Measurements from ENCODE around the gene PLK3. TPM values are rescaled to one million over a fixed set of nuclear protein-coding genes. Genes with fewer than 3 reads are reported as not detected.
"Not testable (repeated sequence)": the region's sequence is repeated elsewhere in the genome, so short reads cannot be mapped to it uniquely, and the experiment has no call there.

Gene PLK3
- total RNA-seq, 1 experiment from 2014 or later = 12.7 TPM

GRCh38 chr1:44808938-44809917 lies 9.1 kb downstream of the PLK3 start:
- intact Hi-C loops (cut with micrococcal nuclease; ENCODE audit: unreplicated experiment) = loop anchor here (10.0 kb wide), 3 partner anchors 74 to 776 kb away; partner anchors contain the start of genes KIF2C, NASP, RNU5D-1 and SLC6A9
- Histone ChIP-seq H3K36me3 (ENCODE audit: low read depth) (peaks cover 10% of the 10 kb centered on the region; the same call in 1 of the 2 replicates), H3K4me1 (replicated peaks; ENCODE audit: insufficient read depth) (peaks cover 77% of the 10 kb centered on the region), H3K9me2 (ENCODE audit: insufficient read depth) (no peaks in the 10 kb centered on the region), H2AFZ (no peak overlapping the region), H3K4me2 (peak overlapping the region; percentile 70), H3K79me2 (ENCODE audit: low read depth) (peaks cover 16% of the 10 kb centered on the region; the same call in 1 of the 2 replicates), H3K4me3 (no peak overlapping the region), H3K9me3 (ENCODE audit: insufficient read depth, low read depth) (no peaks in the 10 kb centered on the region), H3K27me3 (ENCODE audit: insufficient read depth, low read depth) (no peaks in the 10 kb centered on the region), H3F3A (ENCODE audit: insufficient read depth, low read depth) (peaks cover 66% of the 10 kb centered on the region), H3K27ac (peak overlapping the region; percentile 98), H4K20me1 (ENCODE audit: insufficient read depth) (no peaks in the 10 kb centered on the region)
- BruUV-seq (replicated peaks) = no TSS peak
- CTCF ChIA-PET = interaction anchor here (1.3 kb wide), 1 partner anchor 10 kb away, joined by 3 read pairs; no protein-coding TSS in a partner anchor
- no peak for DNase-seq
- POLR2A ChIA-PET (ENCODE audit: unreplicated experiment) = interaction anchor here (0.5 to 1.1 kb wide), 3 partner anchors 9 to 774 kb away, joined by 3 to 7 read pairs (median 5); no protein-coding TSS in a partner anchor
- TF ChIP-seq EZH2 (IDR thresholded peaks at IDR 0.05; ENCODE audit: low read depth) = no peak

DNA sequence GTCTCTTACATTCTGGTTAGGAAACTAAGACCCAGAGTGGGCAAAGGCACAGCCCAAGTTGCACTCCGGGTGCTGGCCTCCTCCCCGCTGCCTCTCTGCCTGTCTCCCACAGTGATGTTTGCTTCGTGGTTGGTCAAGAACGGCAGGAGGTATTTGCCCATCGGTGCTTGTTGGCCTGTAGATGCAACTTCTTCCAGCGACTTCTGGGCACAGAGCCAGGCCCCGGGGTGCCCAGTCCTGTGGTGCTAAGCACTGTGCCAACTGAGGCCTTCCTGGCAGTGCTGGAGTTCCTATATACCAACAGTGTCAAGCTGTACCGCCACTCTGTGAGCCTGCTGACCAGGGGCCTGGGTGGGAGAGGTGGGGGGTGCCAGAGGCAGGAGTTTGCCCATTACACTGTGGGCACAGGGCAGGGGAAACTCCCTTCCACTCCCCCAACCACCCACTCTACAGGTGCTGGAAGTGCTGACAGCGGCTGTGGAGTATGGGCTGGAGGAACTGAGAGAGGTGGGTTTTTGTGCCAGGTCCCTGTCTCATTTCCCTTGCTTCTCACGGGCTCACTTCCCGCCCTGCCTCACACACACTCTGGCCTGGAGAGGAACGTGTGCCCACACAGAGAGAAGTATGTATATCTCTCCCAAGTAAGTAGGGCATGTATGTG lies 10.1 kb downstream of the PLK3 start:
- Histone ChIP-seq H3K9me2 (ENCODE audit: insufficient read depth) (no peaks in the 10 kb centered on the region), H2AFZ (no peak overlapping the region), H3K4me2 (no peak overlapping the region), H3F3A (ENCODE audit: insufficient read depth, low read depth) (peaks cover 70% of the 10 kb centered on the region), H3K9me3 (ENCODE audit: insufficient read depth, low read depth) (no peaks in the 10 kb centered on the region), H3K36me3 (ENCODE audit: low read depth) (peaks cover 7% of the 10 kb centered on the region; the same call in 1 of the 2 replicates), H3K79me2 (ENCODE audit: low read depth) (peaks cover 6% of the 10 kb centered on the region; the same call in 1 of the 2 replicates), H4K20me1 (ENCODE audit: insufficient read depth) (no peaks in the 10 kb centered on the region), H3K27ac (no peak overlapping the region; the same call in 1 of the 2 replicates), H3K27me3 (ENCODE audit: insufficient read depth, low read depth) (no peaks in the 10 kb centered on the region), H3K4me1 (replicated peaks; ENCODE audit: insufficient read depth) (peaks cover 76% of the 10 kb centered on the region), H3K4me3 (no peak overlapping the region)
- no TSS peak for BruUV-seq (replicated peaks)
- TF ChIP-seq CTCF (conservative IDR thresholded peaks at IDR 0.05) (no peak), EZH2 (IDR thresholded peaks at IDR 0.05; ENCODE audit: low read depth) (no peak)
- intact Hi-C loops (cut with micrococcal nuclease; ENCODE audit: unreplicated experiment) = no loop called here
- ChIA-PET CTCF (no interaction called here), POLR2A (ENCODE audit: unreplicated experiment) (no interaction called here)
- peak; percentile 48 to 54 for DNase-seq

DNA sequence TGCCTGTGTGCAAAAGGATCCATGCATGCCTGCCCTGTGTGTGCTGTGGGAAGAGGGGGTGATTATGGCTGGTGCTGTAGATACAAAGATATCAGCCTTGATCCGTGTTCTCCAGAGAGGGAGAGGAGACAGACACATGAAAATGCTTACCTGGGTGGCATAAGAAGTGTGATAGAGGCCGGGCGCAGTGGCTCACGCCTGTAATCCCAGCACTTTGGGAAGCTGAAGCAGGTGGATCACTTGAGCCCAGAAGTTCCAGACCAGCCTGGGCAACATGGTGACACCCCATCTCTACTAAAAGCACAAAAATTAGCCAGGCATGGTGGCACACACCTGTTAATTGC lies 10.6 kb downstream of the PLK3 start:
- Histone ChIP-seq H3K4me1 (replicated peaks; ENCODE audit: insufficient read depth) (peaks cover 76% of the 10 kb centered on the region), H3F3A (ENCODE audit: insufficient read depth, low read depth) (peaks cover 73% of the 10 kb centered on the region)
- DNase-seq; H3K4me3 ChIP-seq; H3K79me2 ChIP-seq (ENCODE audit: low read depth); H3K27ac ChIP-seq; H4K20me1 ChIP-seq (ENCODE audit: insufficient read depth); H3K9me3 ChIP-seq (ENCODE audit: insufficient read depth, low read depth); intact Hi-C loops (cut with micrococcal nuclease; ENCODE audit: unreplicated experiment); H2AFZ ChIP-seq; H3K36me3 ChIP-seq (ENCODE audit: low read depth); H3K27me3 ChIP-seq (ENCODE audit: insufficient read depth, low read depth); BruUV-seq (replicated peaks); H3K4me2 ChIP-seq; H3K9me2 ChIP-seq (ENCODE audit: insufficient read depth): not testable (repeated sequence)
- ChIA-PET CTCF (interaction anchor here (1.1 kb wide), 1 partner anchor 11 kb away, joined by 5 read pairs; no protein-coding TSS in a partner anchor), POLR2A (ENCODE audit: unreplicated experiment) (interaction anchor here (0.7 kb wide), 1 partner anchor 493 kb away, joined by 4 read pairs; no protein-coding TSS in a partner anchor)

Measured in PC-9 (cell line).